GM18508 (cell line): ENCODE data around the gene SNCAIP.
A peak's percentile ranks its signal among the peaks of the same experiment; 100 is the strongest.
"Not testable (repeated sequence)": the region's sequence is repeated elsewhere in the genome, so short reads cannot be mapped to it uniquely, and the experiment has no call there.

ENCODE experiments used
- ATAC-seq: cut with Tn5 transposase; IDR thresholded peaks from one replicate; pipeline ENCODE4 v1.9.1; 2021; ENCODE audit warnings: moderate number of reproducible peaks; ENCODE audit not compliant: insufficient read depth, unreplicated experiment

Gene SNCAIP

GRCh38 chr5:122354293-122354692, 42.3 kb downstream of the SNCAIP start:
- no peak for ATAC-seq

GRCh38 chr5:122355324-122355723, 43.3 kb downstream of the SNCAIP start:
- ATAC-seq = no peak

GRCh38 chr5:122356855-122357254, 44.8 kb downstream of the SNCAIP start:
- no peak for ATAC-seq

GRCh38 chr5:122358372-122358979, 46.4 kb downstream of the SNCAIP start:
- ATAC-seq = no peak

GRCh38 chr5:122362361-122362760, 50.3 kb downstream of the SNCAIP start:
- no peak for ATAC-seq

DNA sequence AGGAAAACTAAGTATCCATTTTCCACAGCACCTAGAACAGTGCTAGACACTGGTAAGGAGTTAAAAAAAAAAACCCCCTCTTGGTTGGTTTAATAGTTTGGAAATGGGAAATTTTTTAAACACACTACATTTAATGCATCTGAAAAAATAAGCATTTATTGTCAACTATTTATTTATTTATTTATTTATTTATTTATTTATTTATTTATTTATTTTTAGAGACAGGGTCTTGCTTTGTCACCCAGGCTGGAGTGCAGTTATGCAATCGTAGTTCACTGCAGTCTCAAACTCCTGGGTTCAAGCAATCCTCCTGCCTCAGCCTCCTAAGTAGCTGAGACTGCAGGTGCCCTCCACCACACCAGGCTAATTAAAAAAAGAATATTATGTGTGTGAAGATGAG, 51.6 kb downstream of the SNCAIP start:
- no peak for ATAC-seq

- ATAC-seq = peak; percentile 66
Measured at GRCh38 chr5:122366501-122366900, 54.5 kb downstream of the SNCAIP start.

DNA sequence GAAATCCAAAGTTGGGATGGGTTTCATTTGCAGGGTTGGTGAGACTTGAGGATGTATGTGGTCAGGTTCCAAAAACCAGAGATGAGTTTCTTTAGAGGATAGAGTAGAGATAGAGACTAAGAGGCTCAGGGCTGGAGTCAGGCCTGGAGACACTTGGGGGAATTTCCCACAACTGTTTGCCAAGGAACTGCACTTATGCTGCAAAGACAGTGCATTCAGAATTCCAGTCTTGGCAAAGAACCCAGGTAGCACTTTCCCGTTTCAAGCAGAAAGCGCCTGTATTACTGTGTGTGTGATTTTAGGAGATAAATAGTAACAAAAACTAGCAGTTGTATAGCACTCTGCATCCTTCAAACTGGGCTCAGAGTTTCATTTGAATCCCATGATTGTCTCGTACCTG, 55.4 kb downstream of the SNCAIP start:
- ATAC-seq = no peak

DNA sequence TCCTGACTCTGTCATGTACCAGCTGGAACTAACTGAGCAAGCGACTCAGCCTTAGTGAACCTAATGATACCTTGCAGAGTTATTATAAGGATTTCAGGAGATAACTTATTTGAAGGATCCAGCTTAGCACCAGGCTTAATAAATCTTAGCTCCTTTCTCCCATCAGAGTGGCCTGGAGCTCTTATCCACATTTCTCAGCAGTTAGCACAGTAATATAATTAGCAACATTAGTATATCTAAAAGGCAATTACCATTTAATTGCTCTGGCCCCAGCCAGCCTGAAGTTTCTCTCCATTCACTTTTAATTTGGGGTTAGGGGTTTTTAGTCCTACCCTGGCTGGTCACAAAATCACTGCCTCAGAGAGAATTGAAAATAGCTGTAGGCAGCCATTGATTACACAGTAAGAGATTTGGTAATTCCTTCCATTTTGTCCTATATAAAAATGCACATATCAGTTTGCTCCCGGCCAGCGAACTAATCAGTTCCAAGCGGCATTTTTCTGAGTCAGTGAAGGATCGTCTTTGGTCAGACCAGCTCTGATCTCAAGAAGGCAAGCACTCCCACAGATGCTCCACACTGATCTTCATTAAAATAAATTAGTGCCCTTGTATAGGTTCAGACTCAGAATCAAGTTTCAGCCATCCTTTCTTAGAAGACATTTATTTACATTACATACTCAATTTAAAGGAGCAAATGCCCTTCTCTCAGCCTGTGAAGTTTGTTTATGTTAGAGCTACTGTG, 56.6 kb downstream of the SNCAIP start:
- no peak for ATAC-seq

GRCh38 chr5:122369253-122369815, 57.3 kb downstream of the SNCAIP start:
- no peak for ATAC-seq

GRCh38 chr5:122371511-122372151, 59.6 kb downstream of the SNCAIP start:
- ATAC-seq = no peak

GRCh38 chr5:122374110-122374509, 62.1 kb downstream of the SNCAIP start:
- ATAC-seq = no peak

DNA sequence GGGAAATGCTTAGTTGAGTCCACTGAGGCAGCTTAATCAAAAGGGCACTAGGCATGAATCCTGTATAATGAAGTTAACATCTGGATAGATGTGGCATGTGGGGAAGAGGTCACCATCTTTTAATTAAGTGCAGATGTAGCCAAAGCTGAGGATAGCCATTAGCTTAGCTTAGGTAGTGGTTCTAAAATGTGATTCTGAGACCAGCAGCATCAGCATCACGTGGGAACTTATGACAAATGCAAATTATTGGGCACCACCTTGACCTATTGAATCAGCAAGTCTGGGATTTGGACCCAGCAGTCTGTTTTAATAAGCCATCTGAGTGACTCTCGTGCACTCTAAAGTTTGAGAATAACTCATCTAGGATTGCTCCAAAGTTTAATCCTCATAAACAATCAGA, 63.8 kb downstream of the SNCAIP start:
- no peak for ATAC-seq

DNA sequence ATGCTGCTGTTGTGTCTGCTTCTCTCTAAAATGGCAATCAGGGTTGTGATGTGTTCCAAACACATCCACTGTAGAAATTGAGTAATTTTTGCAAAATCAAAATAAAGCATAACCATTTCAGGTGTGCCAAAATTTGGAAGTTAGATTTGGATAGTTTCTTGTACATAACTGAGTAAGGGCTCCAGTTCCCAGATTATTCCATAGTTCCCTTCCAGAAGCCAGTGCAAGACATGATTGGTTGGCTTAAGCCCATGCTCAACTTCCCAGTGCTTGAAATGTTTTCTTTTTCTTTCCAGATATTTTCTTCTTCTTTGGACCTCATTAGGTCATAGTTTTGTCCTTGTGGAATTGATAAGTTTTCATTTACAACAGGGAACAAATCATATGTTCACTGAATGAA, 64.2 kb downstream of the SNCAIP start:
- ATAC-seq = no peak

- no peak for ATAC-seq
Measured at GRCh38 chr5:122377026-122377425, 65.0 kb downstream of the SNCAIP start.

DNA sequence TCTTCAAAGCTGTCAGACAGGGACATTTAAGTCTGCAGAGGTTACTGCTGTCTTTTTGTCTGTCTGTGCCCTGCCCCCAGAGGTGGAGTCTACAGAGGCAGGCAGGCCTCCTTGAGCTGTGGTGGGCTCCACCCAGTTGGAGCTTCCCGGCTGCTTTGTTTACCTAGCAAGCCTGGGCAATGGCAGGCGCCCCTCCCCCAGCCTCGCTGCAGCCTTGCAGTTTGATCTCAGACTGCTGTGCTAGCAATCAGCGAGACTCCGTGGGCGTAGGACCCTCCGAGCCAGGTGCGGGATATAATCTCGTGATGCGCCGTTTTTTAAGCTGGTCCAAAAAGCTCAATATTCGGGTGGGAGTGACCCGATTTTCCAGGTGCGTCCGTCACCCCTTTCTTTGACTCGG, 70.9 kb downstream of the SNCAIP start:
- ATAC-seq = not testable (repeated sequence)

GRCh38 chr5:122384739-122385235, 72.8 kb downstream of the SNCAIP start:
- no peak for ATAC-seq

DNA sequence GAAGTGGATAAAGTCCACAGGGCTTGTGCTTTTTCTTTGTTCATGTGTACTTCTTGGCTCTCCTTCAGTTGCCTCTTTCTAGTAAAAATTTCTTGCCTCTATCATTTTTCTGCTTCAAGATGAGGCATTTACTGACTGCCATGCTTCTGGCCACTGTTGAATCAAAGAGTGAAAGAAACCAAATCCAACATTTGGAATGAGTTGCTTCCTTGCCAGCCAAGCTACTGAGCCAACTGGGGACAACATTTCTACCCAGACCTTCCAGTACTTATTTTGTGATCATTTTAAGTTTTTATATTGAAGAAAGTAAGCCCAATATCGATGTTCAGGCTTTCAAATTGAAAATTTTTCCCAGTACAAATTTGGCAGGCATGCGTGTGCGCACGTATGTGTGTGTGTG, 73.2 kb downstream of the SNCAIP start:
- no peak for ATAC-seq

- no peak for ATAC-seq
Measured at GRCh38 chr5:122385808-122386207, 73.8 kb downstream of the SNCAIP start.

- ATAC-seq = no peak
Measured at GRCh38 chr5:122390154-122390553, 78.1 kb downstream of the SNCAIP start.

GRCh38 chr5:122390694-122391093, 78.7 kb downstream of the SNCAIP start:
- no peak for ATAC-seq
